Suppressor macrophage treated with lipopolysaccharide for 1 hour (primary cell): ENCODE data around the gene ZNF771.
A peak's percentile ranks its signal among the peaks of the same experiment; 100 is the strongest.
"Not testable (repeated sequence)": the region's sequence is repeated elsewhere in the genome, so short reads cannot be mapped to it uniquely, and the experiment has no call there.

Experiments
- DNase-seq, 3 donors: peaks; one replicate each; pipeline ENCODE4 v3.0.0-alpha.2; 2020 to 2022

ZNF771 gene

GRCh38 chr16:30376461-30376902 lies 30.9 kb upstream of the ZNF771 start:
- no peak for DNase-seq

DNA sequence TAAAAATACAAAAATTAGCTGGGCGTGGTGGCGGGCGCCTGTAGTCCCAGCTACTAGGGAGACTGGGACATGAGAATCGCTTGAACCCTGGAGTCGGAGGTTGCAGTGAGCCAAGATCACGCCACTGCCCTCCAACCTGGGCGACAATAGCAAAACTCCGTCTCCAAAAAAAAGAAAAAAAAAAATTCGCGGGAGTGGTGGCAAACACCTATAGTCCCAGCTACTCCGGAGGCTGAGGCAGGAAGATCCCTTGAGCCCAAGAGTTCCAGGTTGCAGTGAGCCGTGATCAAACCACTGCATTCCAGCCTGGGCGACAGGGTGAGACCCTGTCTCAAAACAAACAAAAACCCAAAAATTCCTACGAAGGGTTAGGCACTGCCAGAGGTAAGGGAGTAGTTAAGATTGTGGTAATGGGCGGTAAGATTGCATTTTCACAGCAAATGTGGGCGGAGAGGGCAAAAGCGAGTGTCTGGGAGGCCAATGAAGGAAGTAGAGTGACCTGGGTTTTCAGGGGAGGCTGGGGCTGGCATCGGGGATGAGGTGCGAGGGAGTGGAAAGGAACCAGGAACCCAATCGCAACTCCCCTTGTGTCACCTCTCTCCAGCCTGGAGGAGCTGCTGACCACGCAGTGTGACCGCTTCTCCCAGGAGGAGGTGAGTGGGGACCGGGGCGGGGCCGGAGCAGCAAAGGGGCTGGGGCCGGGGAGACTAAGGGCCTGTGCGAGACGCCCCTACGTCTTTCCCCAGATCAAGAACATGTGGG lies 30.2 kb upstream of the ZNF771 start:
- DNase-seq = peak in 1 of 3 donors; percentile 54

GRCh38 chr16:30377812-30378235 lies 29.6 kb upstream of the ZNF771 start:
- DNase-seq = peak; percentile 65 to 83 (median 73)

GRCh38 chr16:30378236-30379157 lies 28.9 kb upstream of the ZNF771 start:
- peak; percentile 98 to 100 (median 99) for DNase-seq

GRCh38 chr16:30379158-30379783 lies 28.1 kb upstream of the ZNF771 start:
- no peak for DNase-seq

DNA sequence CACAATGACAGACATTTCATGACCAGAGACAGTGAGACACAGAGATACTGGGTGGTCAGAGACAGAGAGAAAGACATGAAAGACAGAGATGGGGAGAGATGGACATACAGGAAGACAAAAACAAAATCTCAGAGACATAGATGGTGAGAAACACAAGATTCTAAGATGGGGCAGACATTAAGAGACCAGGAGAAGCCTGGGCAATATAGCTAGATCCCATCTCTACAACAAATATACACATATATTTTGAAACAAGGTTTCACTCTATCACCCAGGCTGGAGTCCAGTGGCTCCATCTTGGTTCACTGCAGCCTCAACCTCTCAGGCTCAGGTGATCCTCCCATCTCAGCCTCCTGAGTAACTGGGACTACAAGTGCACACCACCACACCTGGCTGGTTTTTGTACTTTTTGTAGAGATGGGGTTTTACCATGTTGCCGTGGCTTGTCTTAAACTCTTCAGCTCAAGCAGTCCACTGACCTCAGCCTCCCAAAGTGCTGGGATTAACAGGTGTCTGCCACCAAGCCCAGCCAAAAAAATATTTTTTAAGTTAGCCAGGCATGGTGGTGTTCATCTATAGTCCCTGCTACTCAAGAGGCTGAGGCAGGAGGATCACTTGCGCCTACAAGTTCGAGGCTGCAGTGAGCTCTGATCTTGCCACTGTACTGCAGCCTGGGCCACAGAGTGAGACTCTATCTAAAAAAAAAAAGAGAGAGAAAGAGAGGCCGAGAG lies 27.2 kb upstream of the ZNF771 start:
- DNase-seq = no peak

- DNase-seq = no peak
Observed at GRCh38 chr16:30380803-30381208, 26.6 kb upstream of the ZNF771 start.

DNA sequence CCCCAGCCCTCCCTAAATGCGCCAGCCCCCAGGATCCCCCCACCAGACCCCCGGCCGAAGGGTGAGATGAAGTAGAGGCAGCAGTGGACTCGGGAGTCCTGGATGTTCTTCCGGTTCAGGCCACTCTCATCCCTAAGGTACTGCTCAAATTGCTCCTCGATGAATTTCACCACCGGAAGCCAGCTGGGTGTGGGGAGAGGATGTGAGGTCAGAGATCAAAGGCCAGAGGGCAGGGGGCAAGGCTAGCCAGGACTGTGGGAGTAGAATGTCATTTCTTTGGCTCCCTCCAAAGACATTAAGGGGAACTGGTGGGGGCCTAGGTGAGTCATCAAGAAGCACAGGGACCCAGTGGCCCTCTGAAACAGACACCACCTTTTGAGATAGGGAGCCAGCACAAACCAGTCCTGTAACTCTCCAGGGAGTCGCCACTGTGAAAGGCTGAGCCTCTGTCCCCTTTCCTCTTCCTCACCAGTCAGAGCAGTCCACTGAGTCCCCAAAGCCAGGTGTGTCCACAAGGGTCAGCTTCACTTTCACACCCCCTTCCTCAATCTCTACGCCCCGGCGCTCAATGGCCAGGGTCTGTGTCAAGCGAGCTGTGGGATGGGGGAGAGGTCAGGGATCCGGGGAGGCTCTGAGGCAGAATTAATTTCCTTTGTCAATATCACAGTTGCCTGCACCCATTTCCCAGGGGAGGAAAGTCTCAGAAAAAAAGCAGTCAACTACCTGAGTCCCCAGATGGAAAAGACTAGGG lies 25.9 kb upstream of the ZNF771 start:
- no peak for DNase-seq

DNA sequence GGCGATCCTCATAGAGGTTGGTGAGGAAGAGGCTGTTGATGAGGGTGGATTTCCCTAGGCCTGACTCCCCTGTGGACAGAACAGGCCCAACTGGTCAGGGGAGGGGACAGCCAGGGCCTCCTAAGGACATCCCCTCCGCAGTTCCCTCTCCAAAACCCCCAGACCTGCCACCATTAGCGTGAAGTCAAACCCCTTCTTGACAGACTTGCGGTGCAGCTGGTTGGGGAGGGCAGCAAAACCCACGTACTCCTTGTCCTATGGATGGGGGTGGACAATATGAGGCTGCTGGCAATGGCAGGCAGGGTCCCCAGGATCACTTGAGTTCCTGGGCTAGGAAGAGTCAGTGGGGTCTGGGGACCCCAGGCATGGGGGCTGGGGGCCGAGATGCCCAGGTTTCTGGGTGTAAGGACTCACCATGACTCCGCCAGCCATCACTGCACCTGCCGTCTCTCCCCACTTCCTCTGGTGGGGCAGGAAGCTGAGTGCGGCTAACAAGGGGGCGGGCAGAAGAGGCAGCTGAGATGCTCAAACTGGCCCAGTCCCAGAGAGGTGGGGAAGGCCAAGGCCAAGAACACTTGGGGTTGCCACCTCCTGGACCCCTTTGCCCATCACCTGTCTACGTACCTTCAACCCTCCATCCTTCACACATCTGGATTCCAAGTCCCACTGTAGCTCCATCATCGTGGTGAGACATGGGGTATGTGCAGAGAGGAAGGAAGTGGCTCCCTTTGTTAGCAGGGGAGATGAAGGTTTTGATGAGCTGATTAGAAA lies 25.1 kb upstream of the ZNF771 start, which contains the start of gene SEPTIN1:
TSS of gene SEPTIN1 (minus strand) at position 451 of the 771 bp plus-strand sequence. CDS start at position 432, 19 bp downstream.
- no peak for DNase-seq

DNA sequence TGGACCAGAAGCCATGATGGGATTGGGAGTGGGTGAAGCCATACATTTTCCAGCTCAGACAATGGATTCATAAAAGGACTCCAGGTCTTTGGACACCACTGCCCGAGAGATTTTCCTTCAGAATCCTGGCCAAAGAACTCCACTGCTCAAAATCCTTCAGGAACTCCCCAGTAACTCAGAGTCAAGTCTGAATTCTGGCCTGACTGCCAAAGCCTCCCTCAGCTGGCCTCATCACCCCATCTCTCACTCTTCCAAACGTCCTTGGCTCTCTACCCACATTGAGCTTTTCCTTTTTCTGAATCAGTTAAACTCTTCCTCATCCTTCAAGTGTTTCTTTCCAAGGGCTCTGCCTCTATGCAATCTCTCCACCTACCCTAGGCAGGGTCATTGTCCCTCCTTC lies 23.9 kb upstream of the ZNF771 start:
- DNase-seq = no peak

GRCh38 chr16:30394592-30395154 lies 12.7 kb upstream of the ZNF771 start:
- DNase-seq = no peak

DNA sequence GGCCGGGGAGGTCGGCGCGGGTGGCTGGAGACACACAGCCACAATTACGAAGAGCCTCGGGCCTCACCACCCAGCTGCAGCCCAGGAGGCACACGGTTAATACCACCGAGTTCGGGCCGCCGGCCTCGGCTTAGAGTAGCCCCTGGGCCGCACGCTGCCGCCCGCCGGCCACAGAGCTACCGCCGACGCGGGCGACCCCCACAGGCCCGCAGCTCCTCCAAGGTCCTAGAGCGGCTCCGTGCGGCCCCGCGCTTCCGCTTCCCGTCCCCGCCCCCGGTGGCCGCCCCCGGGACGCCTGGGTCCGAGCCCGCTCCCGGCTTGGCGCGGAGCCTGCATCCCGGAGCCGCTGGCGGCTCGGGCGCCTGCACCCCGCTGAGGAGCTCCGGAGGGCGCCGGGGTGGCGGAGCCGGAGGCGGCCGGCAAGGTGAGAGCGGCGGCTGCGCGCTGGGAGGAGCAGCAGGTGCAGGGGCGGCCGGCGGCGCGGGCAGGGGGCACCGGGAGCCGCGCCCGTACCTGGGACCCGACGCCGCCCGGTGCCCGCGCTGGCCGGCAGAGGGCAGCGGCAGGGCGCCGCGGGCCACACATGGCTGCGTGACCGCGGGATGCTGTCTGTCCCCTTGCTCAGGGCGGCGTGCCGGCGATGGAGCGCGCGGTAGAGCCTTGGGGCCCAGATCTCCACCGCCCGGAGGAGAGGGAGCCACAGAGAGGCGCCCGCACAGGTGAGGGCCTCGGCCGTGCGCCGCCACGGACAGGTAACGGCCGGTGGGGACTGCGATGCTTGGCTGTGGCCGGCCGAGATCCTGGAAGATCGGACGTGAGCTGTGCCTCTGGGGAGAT lies 12.0 kb upstream of the ZNF771 start, which contains the start of gene ZNF48:
TSS of gene ZNF48 (plus strand) at position 266 of the 837 bp plus-strand sequence. CDS start at position 641, 375 bp downstream.
- peak; percentile 66 to 87 (median 77) for DNase-seq

DNA sequence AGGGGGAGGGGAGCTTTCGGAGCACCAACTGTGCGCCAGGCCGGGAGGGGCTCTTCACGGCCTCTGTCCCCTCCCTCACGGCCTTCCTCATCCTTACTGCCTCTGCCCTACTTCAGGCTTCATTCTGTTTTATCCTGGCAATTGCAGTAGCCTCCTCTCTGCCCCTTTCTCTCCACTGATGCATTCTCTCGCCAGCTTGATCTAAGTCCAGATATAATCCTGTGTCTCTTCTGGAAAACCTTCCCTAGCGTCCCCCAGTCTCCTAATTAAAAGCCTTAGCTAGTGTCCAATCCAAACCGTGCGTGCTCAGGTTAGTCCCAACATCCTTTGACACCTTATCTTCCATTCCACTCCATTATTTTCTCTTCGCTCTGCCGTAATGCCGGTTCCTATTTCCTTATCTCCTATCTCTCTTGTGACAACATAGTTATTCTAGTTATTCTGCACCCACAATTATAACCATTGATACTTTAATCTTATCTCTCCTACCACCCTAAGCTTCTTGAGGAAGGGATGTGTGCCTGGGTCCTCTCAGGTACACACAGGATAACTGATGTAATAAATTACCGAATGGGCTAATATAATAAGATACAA lies 11.3 kb upstream of the ZNF771 start:
- DNase-seq = no peak

DNA sequence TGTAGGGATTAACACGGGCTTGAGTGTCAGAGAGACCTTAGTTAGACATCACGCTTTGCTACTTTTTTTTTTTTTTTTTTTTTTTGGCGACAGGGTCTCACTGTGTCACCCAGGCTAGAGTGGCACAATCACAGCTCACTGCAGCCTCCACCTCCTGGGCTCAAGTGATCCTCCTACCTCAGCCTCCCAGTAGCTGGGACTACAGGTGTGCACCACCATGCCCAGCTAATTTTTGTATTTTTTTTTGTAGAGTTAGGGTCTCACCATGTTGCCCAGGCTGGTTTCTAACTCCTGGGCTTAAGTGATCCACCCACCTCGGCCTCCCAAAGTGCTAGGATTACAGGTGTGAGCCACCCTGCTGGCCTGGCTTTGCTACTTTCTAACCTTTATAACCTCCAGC lies 10.8 kb upstream of the ZNF771 start:
- not testable (repeated sequence) for DNase-seq

DNA sequence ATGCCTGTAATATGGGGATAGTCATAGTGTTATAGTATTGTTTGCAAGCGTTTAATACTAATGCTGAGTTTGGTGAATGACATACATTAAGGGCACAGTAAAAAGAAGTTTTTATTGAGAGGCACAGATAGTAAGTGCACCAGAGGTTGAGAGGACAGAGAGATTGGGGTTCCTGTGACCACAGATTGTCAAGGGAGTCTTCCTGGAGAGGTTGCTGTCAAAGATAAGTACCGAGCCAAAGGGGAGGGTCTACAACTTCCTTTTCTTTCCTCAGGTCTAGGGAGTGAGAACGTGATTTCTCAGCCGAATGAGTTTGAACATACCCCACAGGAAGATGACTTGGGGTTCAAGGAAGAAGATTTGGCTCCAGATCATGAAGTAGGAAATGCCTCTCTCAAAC lies 10.3 kb upstream of the ZNF771 start:
- no peak for DNase-seq

GRCh38 chr16:30397776-30398660 lies 9.4 kb upstream of the ZNF771 start:
- no peak for DNase-seq

GRCh38 chr16:30398661-30399434 lies 8.6 kb upstream of the ZNF771 start:
- DNase-seq = no peak
